H1 (cell line): ENCODE results near the gene MAP6D1. TPM values are rescaled to one million over a fixed set of nuclear protein-coding genes. Genes with fewer than 3 reads are reported as not detected.

ENCODE experiments used
- CTCF ChIA-PET: fragments of 300-600 bp; sonication (Branson Sonifier 250); formaldehyde crosslinking; loops from one replicate; lab custom pipeline; 2021; ENCODE audit not compliant: partially characterized antibody; lab: Charles Lee
- POLR2A ChIA-PET: fragments of 300-600 bp; sonication (Branson Sonifier 250); formaldehyde crosslinking; loops from one replicate; lab custom pipeline; 2021; ENCODE audit warnings: inconsistent platforms; ENCODE audit not compliant: partially characterized antibody; lab: Charles Lee
- DNase-seq, 2 experiments: peaks; one replicate each; pipeline versions ENCODE4 v3.0.0 to v3.0.0-alpha.2; 2010 to 2022; ENCODE audit warnings: low spot score in 2 of 2, low read depth in 1 of 2, mixed read lengths in 1 of 2
- FAIRE-seq: peaks from 2 replicates; lab custom pipeline; 2011; peaks lifted over from hg19 to GRCh38; lab: Jason Lieb, UNC
- H2AFZ ChIP-seq: 2 replicates; pipeline ENCODE4 v1.8.1; 2012; ENCODE audit warnings: low read length, inconsistent platforms
- H2AK5ac ChIP-seq: 2 replicates; pipeline ENCODE4 v1.6.1; 2013; ENCODE audit warnings: low read depth, low read length
- H2BK120ac ChIP-seq: replicated peaks from 2 replicates; pipeline ENCODE3; 2013; ENCODE audit warnings: low read depth, low read length, inconsistent platforms
- H2BK12ac ChIP-seq: 2 replicates; pipeline ENCODE4 v1.6.1; 2013; ENCODE audit warnings: low read depth, low read length
- H2BK15ac ChIP-seq: 2 replicates; pipeline ENCODE4 v1.6.1; 2013; ENCODE audit warnings: low read length
- H2BK20ac ChIP-seq: 2 replicates; pipeline ENCODE4 v1.6.1; 2013; ENCODE audit warnings: low read length
- H2BK5ac ChIP-seq: 2 replicates; pipeline ENCODE4 v1.6.1; 2013; ENCODE audit warnings: low read depth, low read length
- H3K14ac ChIP-seq: 2 replicates; pipeline ENCODE4 v1.6.1; 2013; ENCODE audit warnings: inconsistent platforms; ENCODE audit not compliant: insufficient read length
- H3K18ac ChIP-seq: 2 replicates; pipeline ENCODE4 v1.6.1; 2013; ENCODE audit warnings: low read length; ENCODE audit errors: extremely low read depth
- H3K23ac ChIP-seq: 2 replicates; pipeline ENCODE4 v1.6.1; 2013; ENCODE audit warnings: inconsistent platforms; ENCODE audit not compliant: insufficient read length
- H3K23me2 ChIP-seq: 2 replicates; pipeline ENCODE4 v1.6.1; 2013; ENCODE audit warnings: low read depth, low read length
- H3K27ac ChIP-seq: 2 replicates; pipeline ENCODE4 v1.6.1; 2011; ENCODE audit warnings: low read depth, low read length, inconsistent platforms
- H3K27me3 ChIP-seq, 4 experiments: replicated peaks in 1 of 4; 1 replicate in 1 of 4; 2 replicates in 3 of 4; pipeline versions ENCODE4 v1.6.1 to v1.8.1; 2011 to 2013; ENCODE audit warnings: low read length in 3 of 4, mild to moderate bottlenecking in 3 of 4, inconsistent platforms in 2 of 4, mixed read lengths in 2 of 4, moderate library complexity in 1 of 4; ENCODE audit not compliant: control insufficient read depth in 3 of 4, insufficient read depth in 3 of 4; ENCODE audit errors: extremely low read depth in 1 of 4
- H3K36me3 ChIP-seq, 4 experiments: 2 replicates each; pipeline versions ENCODE4 v1.6.1 to v1.8.1; 2011 to 2013; ENCODE audit warnings: mild to moderate bottlenecking in 4 of 4, low read length in 3 of 4, moderate library complexity in 2 of 4, control low read depth in 1 of 4, inconsistent platforms in 1 of 4; ENCODE audit not compliant: insufficient read depth in 4 of 4, control insufficient read depth in 2 of 4
- H3K4ac ChIP-seq: replicated peaks from 2 replicates; pipeline ENCODE3; 2013; ENCODE audit warnings: low read length, low read depth, mixed read lengths, inconsistent platforms; ENCODE audit not compliant: insufficient read length
- H3K4me1 ChIP-seq, 4 experiments: replicated peaks in 1 of 4; 1 replicate in 1 of 4; 2 replicates in 3 of 4; pipeline versions ENCODE4 v1.6.1 to v1.8.1; 2011 to 2013; ENCODE audit warnings: low read length in 3 of 4, inconsistent platforms in 2 of 4, mixed read lengths in 1 of 4; ENCODE audit not compliant: insufficient read depth in 4 of 4, control insufficient read depth in 3 of 4
- H3K4me2 ChIP-seq, 2 experiments: 2 replicates each; pipeline versions ENCODE4 v1.6.1 to v1.8.1; 2011 to 2013; ENCODE audit warnings: low read depth in 2 of 2, low read length in 2 of 2, control low read depth in 1 of 2, inconsistent platforms in 1 of 2, mild to moderate bottlenecking in 1 of 2; ENCODE audit not compliant: insufficient read depth in 1 of 2
- H3K4me3 ChIP-seq, 4 experiments: fragments of 200-600, 300-600 bp in 1 of 4; sonication (generic), shearing (Covaris generic), sonication (Bioruptor Twin) in 1 of 4; 2 replicates each; pipeline versions ENCODE4 v1.5.1 to v1.8.1; 2011 to 2016; ENCODE audit warnings: low read length in 4 of 4, low read depth in 3 of 4, control low read depth in 2 of 4, inconsistent platforms in 2 of 4, mild to moderate bottlenecking in 2 of 4, mixed read lengths in 1 of 4, moderate library complexity in 1 of 4; ENCODE audit not compliant: insufficient read depth in 2 of 4; ENCODE audit errors: extremely low read depth in 1 of 4
- H3K56ac ChIP-seq: replicated peaks from 2 replicates; pipeline ENCODE3; 2013; ENCODE audit warnings: low read depth, mild to moderate bottlenecking, mixed read lengths, low read length, inconsistent platforms; ENCODE audit not compliant: insufficient read length
- H3K79me1 ChIP-seq: 2 replicates; pipeline ENCODE4 v1.6.1; 2013; ENCODE audit warnings: low read depth, low read length, control low read depth
- H3K79me2 ChIP-seq, 2 experiments: 2 replicates each; pipeline versions ENCODE4 v1.6.1 to v1.8.1; 2012 to 2013; ENCODE audit warnings: low read length in 2 of 2, mild to moderate bottlenecking in 2 of 2, inconsistent platforms in 1 of 2; ENCODE audit not compliant: insufficient read depth in 2 of 2, control insufficient read depth in 1 of 2
- H3K9ac ChIP-seq, 4 experiments: replicated peaks in 1 of 4; 1 replicate in 1 of 4; 2 replicates in 3 of 4; pipeline versions ENCODE4 v1.6.1 to v1.8.1; 2011 to 2013; ENCODE audit warnings: low read depth in 3 of 4, low read length in 3 of 4, control low read depth in 2 of 4, mild to moderate bottlenecking in 2 of 4, moderate library complexity in 2 of 4, inconsistent platforms in 1 of 4; ENCODE audit errors: extremely low read depth in 1 of 4
- H3K9me3 ChIP-seq, 2 experiments: 2 replicates each; pipeline versions ENCODE4 v1.6.1 to v1.8.1; 2012 to 2013; ENCODE audit warnings: mild to moderate bottlenecking in 2 of 2, moderate library complexity in 2 of 2, control low read depth in 1 of 2, inconsistent platforms in 1 of 2, low read depth in 1 of 2, low read length in 1 of 2, mixed read lengths in 1 of 2; ENCODE audit not compliant: insufficient read depth in 2 of 2
- H4K20me1 ChIP-seq, 2 experiments: replicated peaks in 1 of 2; 2 replicates each; pipeline versions ENCODE3 to v1.8.1; 2011 to 2013; ENCODE audit warnings: inconsistent platforms in 2 of 2, low read length in 2 of 2, mild to moderate bottlenecking in 1 of 2; ENCODE audit not compliant: insufficient read depth in 2 of 2, control insufficient read depth in 1 of 2
- H4K5ac ChIP-seq: 2 replicates; pipeline ENCODE4 v1.6.1; 2013; ENCODE audit warnings: low read length, low read depth, mixed read lengths, inconsistent platforms; ENCODE audit not compliant: insufficient read length
- H4K8ac ChIP-seq: 2 replicates; pipeline ENCODE4 v1.8.0; 2013; ENCODE audit warnings: mild to moderate bottlenecking, moderate library complexity, low read length, inconsistent platforms; ENCODE audit not compliant: insufficient read depth; ENCODE audit errors: extremely low read depth
- H4K91ac ChIP-seq: replicated peaks from 2 replicates; pipeline ENCODE3; 2013; ENCODE audit warnings: low read length, mixed read lengths, inconsistent platforms; ENCODE audit not compliant: insufficient read length
- BACH1 ChIP-seq: IDR thresholded peaks from 2 replicates; pipeline ENCODE4 v1.6.1; 2012; ENCODE audit warnings: low read length, improper control_type of control experiment
- CHD1 ChIP-seq: IDR thresholded peaks from 2 replicates; pipeline ENCODE4 v1.6.1; 2012; ENCODE audit warnings: low read depth, low read length, improper control_type of control experiment
- CREB1 ChIP-seq: IDR thresholded peaks from 2 replicates; pipeline ENCODE4 v1.6.1; 2012; ENCODE audit warnings: inconsistent platforms
- EZH2 ChIP-seq: fragments of 200-600 bp; sonication (generic); IDR thresholded peaks from 2 replicates; pipeline ENCODE4 v1.7.1; 2012; ENCODE audit warnings: low read depth, mild to moderate bottlenecking, moderate library complexity, low read length, inconsistent platforms; ENCODE audit not compliant: severe bottlenecking
- KDM5A ChIP-seq: fragments of 200-600 bp; IDR thresholded peaks from 2 replicates; pipeline ENCODE4 v1.7.1; 2012; ENCODE audit warnings: mild to moderate bottlenecking, low read length, inconsistent platforms, mixed read lengths
- NRF1 ChIP-seq: IDR thresholded peaks from 2 replicates; pipeline ENCODE4 v1.6.1; 2011; ENCODE audit warnings: mild to moderate bottlenecking, low read depth, low read length, improper control_type of control experiment
- POLR2A ChIP-seq, 2 experiments: IDR thresholded peaks; 1 replicate in 1 of 2; 2 replicates in 1 of 2; pipeline ENCODE4 v1.6.1; 2011; ENCODE audit warnings: low read depth in 2 of 2, low read length in 2 of 2, mild to moderate bottlenecking in 2 of 2; ENCODE audit errors: control extremely low read depth in 1 of 2
- POU5F1 ChIP-seq: IDR thresholded peaks from 2 replicates; pipeline ENCODE4 v1.6.1; 2011; ENCODE audit warnings: low read depth, mild to moderate bottlenecking, low read length, moderate library complexity
- RNF2 ChIP-seq: fragments of 200-900, 300-1000 bp; sonication (generic); IDR thresholded peaks from 2 replicates; pipeline ENCODE4 v1.7.1; 2016; ENCODE audit warnings: borderline replicate concordance, low read depth, mild to moderate bottlenecking, antibody characterized with exemption, low read length; ENCODE audit not compliant: poor library complexity, severe bottlenecking; ENCODE audit errors: missing control alignments
- SAP30 ChIP-seq: fragments of 300-600 bp; sonication (generic); IDR thresholded peaks from 2 replicates; pipeline ENCODE4 v1.7.1; 2012; ENCODE audit warnings: low read length, moderate library complexity, mild to moderate bottlenecking, inconsistent platforms; ENCODE audit not compliant: insufficient read depth, insufficient replicate concordance
- SRF ChIP-seq: IDR thresholded peaks from 2 replicates; pipeline ENCODE4 v1.6.1; 2011; ENCODE audit warnings: mild to moderate bottlenecking, low read depth, low read length, moderate library complexity
- TBP ChIP-seq: IDR thresholded peaks from 2 replicates; pipeline ENCODE4 v1.6.1; 2011; ENCODE audit warnings: low read depth, low read length, improper control_type of control experiment
- ZNF274 ChIP-seq: IDR thresholded peaks from 2 replicates; pipeline ENCODE4 v1.7.0; 2012; ENCODE audit warnings: low read length, borderline replicate concordance; ENCODE audit errors: extremely low read depth
- WGBS, 2 experiments: shearing (Covaris generic) in 1 of 2; methylation state at CpG; one replicate each; pipeline versions ENCODE4 v1.1.6 to v1.1.7; 2013 to 2015; ENCODE audit warnings: low lambda C conversion rate in 2 of 2, mixed read lengths in 2 of 2, inconsistent platforms in 1 of 2, low coverage in 1 of 2, missing lambda C conversion rate in 1 of 2; ENCODE audit not compliant: insufficient replicate concordance in 2 of 2, insufficient coverage in 1 of 2, insufficient read length in 1 of 2; ENCODE audit errors: extremely low coverage in 1 of 2, missing lambda C conversion rate in 1 of 2; 5-methylcytosine and 5-hydroxymethylcytosine counted together
- polyA plus RNA-seq, 7 experiments: library from polyadenylated mRNA; depleted of rRNA in 3 of 7; stranded (reverse) in 5 of 7; unstranded in 2 of 7; fragments of >200 nt in 5 of 7; fragments of 200-250 nt in 2 of 7; gene quantifications; 1 replicate in 5 of 7; 2 replicates in 1 of 7; 4 replicates in 1 of 7; pipeline versions ENCODE4 v1.2.1 to v1.2.3, GENCODE V29; 2011 to 2013; ENCODE audit warnings: missing spikeins in 2 of 7, mixed read lengths in 2 of 7
- total RNA-seq: library from RNA; stranded (reverse); fragmentation: NEBNext Ultra II Directional; extraction: Animal tissue kit (Norgen Biotek cat#: 25700); gene quantifications from 2 replicates; pipeline ENCODE4 v1.2.1, GENCODE V29; 2021

MAP6D1 gene
- total and polyA plus RNA-seq, 2 of the 8 experiments (the other 6 are each of a cell fraction or from before 2014, with no cell fraction given), result 4.8 to 5.2 TPM

- DNase-seq, result no peak
- H3K4me3 ChIP-seq, result no peak overlapping the region
- CTCF ChIA-PET, result interaction anchor here (0.6 to 1.3 kb wide), 2 partner anchors 21 to 94 kb away, joined by 3 read pairs; partner anchors contain the start of gene PARL
- no peak overlapping the region; the same call in 1 of the 2 replicates for H4K8ac ChIP-seq
- no peaks in the 10 kb centered on the region for H3K27me3 ChIP-seq
- H4K91ac ChIP-seq, result no peak overlapping the region
- no peaks in the 10 kb centered on the region for H3K79me1 ChIP-seq
- 94% methylated on average over 16 of the region's 16 CpGs; no CpG with 5 or more reads in 1 of the 2 experiments for WGBS, 2 experiments
- no peak for FAIRE-seq
- no peak overlapping the region for H4K5ac ChIP-seq
- no peak overlapping the region for H2BK5ac ChIP-seq
- H3K36me3 ChIP-seq, result peaks cover 13 to 63% (median 39%) of the 10 kb centered on the region in 4 experiments
- H3K9me3 ChIP-seq, result no peaks in the 10 kb centered on the region
- no peaks in the 10 kb centered on the region; a peak in 1 of 4 replicates for H3K79me2 ChIP-seq
- peaks cover 3 to 4% of the 10 kb centered on the region in 2 experiments for H4K20me1 ChIP-seq
- TF ChIP-seq RNF2, result no peak
- TF ChIP-seq SRF, result no peak
- no peak for TF ChIP-seq EZH2
- no peak for TF ChIP-seq BACH1
- no peak for TF ChIP-seq TBP
- TF ChIP-seq CHD1, result no peak
- no peak for TF ChIP-seq NRF1
- no peak for TF ChIP-seq KDM5A
- TF ChIP-seq ZNF274, result no peak
- TF ChIP-seq CREB1, result no peak
- TF ChIP-seq POLR2A (IDR thresholded peaks at IDR 0.05; ENCODE audit: control extremely low read depth in 1 of 2, low read depth in 2 of 2, low read length in 2 of 2), result no peak
- TF ChIP-seq POU5F1, result no peak
- TF ChIP-seq SAP30, result no peak
- H3K23ac ChIP-seq, result no peak overlapping the region
- H3K4me2 ChIP-seq, result no peak overlapping the region
- no peak overlapping the region for H2BK12ac ChIP-seq
- no peak overlapping the region for H2BK120ac ChIP-seq
- no peaks in the 10 kb centered on the region for H3K4me1 ChIP-seq
- no peak overlapping the region for H3K9ac ChIP-seq
- H2BK15ac ChIP-seq, result no peak overlapping the region
- no peak overlapping the region for H3K56ac ChIP-seq
- no peak overlapping the region for H3K4ac ChIP-seq
- H2AFZ ChIP-seq, result no peak overlapping the region
- no peaks in the 10 kb centered on the region for H3K23me2 ChIP-seq
- no peak overlapping the region for H3K18ac ChIP-seq
- H2AK5ac ChIP-seq, result no peak overlapping the region
- no peak overlapping the region for H3K14ac ChIP-seq
- H2BK20ac ChIP-seq, result no peak overlapping the region
- POLR2A ChIA-PET, result no interaction called here
- no peak overlapping the region for H3K27ac ChIP-seq
Measured at GRCh38 chr3:183790700-183791099, 34.7 kb downstream of the MAP6D1 start.
